SK-N-SH (cell line): ENCODE measurements around the gene ZNF804A. TPM values are rescaled to one million over a fixed set of nuclear protein-coding genes. Genes with fewer than 3 reads are reported as not detected.

Source experiments
- CTCF ChIA-PET: fragments of 300-600, 350-600 bp; formaldehyde crosslinking; extraction: SDS; loops from one replicate; lab custom pipeline; 2021; lab: Yijun Ruan, JAX
- POLR2A ChIA-PET: fragments of 350-600 bp; sonication (Branson Sonifier 250); formaldehyde crosslinking; extraction: SDS; loops from one replicate; lab custom pipeline; 2020; ENCODE audit warnings: antibody characterized with exemption, inconsistent platforms; lab: Yijun Ruan, JAX
- DNase-seq: peaks from one replicate; pipeline ENCODE4 v3.0.0; 2012
- H2AFZ ChIP-seq: fragments of 200-600 bp; sonication (generic); 2 replicates; pipeline ENCODE4 v1.8.1; 2016; ENCODE audit warnings: antibody characterized with exemption, mild to moderate bottlenecking, low read depth
- H3F3A ChIP-seq: fragments of 200-600 bp; sonication (generic); replicated peaks from 2 replicates; pipeline ENCODE3; 2016; ENCODE audit warnings: antibody characterized with exemption, mild to moderate bottlenecking; ENCODE audit not compliant: insufficient read depth
- H3K27ac ChIP-seq, 2 experiments: fragments of 200-500 bp in 1 of 2; fragments of 200-600 bp in 1 of 2; sonication (Bioruptor generic) in 1 of 2; sonication (generic), shearing (Covaris generic) in 1 of 2; 2 replicates each; pipeline versions ENCODE4 v1.5.1 to v1.6.1; 2014 to 2016; ENCODE audit warnings: low read depth in 2 of 2, inconsistent platforms in 1 of 2, low read length in 1 of 2, mild to moderate bottlenecking in 1 of 2, mixed read lengths in 1 of 2
- H3K27me3 ChIP-seq: fragments of 200-600 bp; sonication (generic), shearing (Covaris generic); 2 replicates; pipeline ENCODE4 v1.6.1; 2016; ENCODE audit warnings: mixed run types; ENCODE audit not compliant: insufficient read depth
- H3K36me3 ChIP-seq, 2 experiments: fragments of 200-500 bp in 1 of 2; fragments of 200-600 bp in 1 of 2; sonication (Bioruptor generic) in 1 of 2; sonication (generic) in 1 of 2; replicated peaks in 1 of 2; 2 replicates each; pipeline versions ENCODE3 to v1.5.1; 2014 to 2016; ENCODE audit warnings: low read length in 1 of 2, mild to moderate bottlenecking in 1 of 2; ENCODE audit not compliant: insufficient read depth in 2 of 2, control insufficient read depth in 1 of 2
- H3K4me1 ChIP-seq, 2 experiments: fragments of 200-500 bp in 1 of 2; fragments of 200-600 bp in 1 of 2; sonication (Bioruptor generic) in 1 of 2; sonication (generic), shearing (Covaris generic) in 1 of 2; 2 replicates each; pipeline versions ENCODE4 v1.5.1 to v1.6.1; 2014 to 2016; ENCODE audit warnings: low read depth in 1 of 2, low read length in 1 of 2, mixed run types in 1 of 2; ENCODE audit not compliant: insufficient read depth in 2 of 2, control insufficient read depth in 1 of 2
- H3K4me2 ChIP-seq: fragments of 200-600 bp; sonication (generic), shearing (Covaris generic); 2 replicates; pipeline ENCODE4 v1.6.1; 2017; ENCODE audit warnings: mixed run types
- H3K4me3 ChIP-seq, 2 experiments: fragments of 200-500 bp in 1 of 2; fragments of 200-600 bp in 1 of 2; sonication (Bioruptor generic) in 1 of 2; sonication (generic), shearing (Covaris generic) in 1 of 2; 2 replicates each; pipeline versions ENCODE4 v1.5.1 to v1.8.1; 2014 to 2016; ENCODE audit warnings: low read depth in 2 of 2, inconsistent platforms in 1 of 2, low read length in 1 of 2, mild to moderate bottlenecking in 1 of 2, mixed read lengths in 1 of 2, moderate library complexity in 1 of 2
- H3K79me2 ChIP-seq: fragments of 200-600 bp; sonication (generic); 2 replicates; pipeline ENCODE4 v1.8.1; 2017; ENCODE audit warnings: mild to moderate bottlenecking; ENCODE audit not compliant: insufficient read depth
- H3K9ac ChIP-seq: fragments of 200-600 bp; sonication (generic); 2 replicates; pipeline ENCODE4 v1.6.1; 2017; ENCODE audit warnings: mixed run types
- H3K9me2 ChIP-seq: fragments of 200-600 bp; sonication (generic); 2 replicates; pipeline ENCODE4 v1.6.1; 2017; ENCODE audit warnings: mixed run types
- H3K9me3 ChIP-seq: fragments of 200-600 bp; sonication (generic); 2 replicates; pipeline ENCODE4 v1.6.1; 2017; ENCODE audit warnings: mixed run types, mild to moderate bottlenecking, moderate library complexity
- H4K20me1 ChIP-seq: fragments of 200-600 bp; sonication (generic); 2 replicates; pipeline ENCODE4 v1.6.1; 2017; ENCODE audit warnings: mild to moderate bottlenecking, mixed run types; ENCODE audit not compliant: insufficient read depth
- CTCF ChIP-seq: fragments of 200-600 bp; sonication (generic); IDR thresholded peaks from 2 replicates; pipeline ENCODE4 v1.6.1; 2017; ENCODE audit warnings: antibody characterized with exemption, mild to moderate bottlenecking, moderate library complexity
- ELF1 ChIP-seq: IDR thresholded peaks from 2 replicates; pipeline ENCODE4 v1.4.0; 2012
- EP300 ChIP-seq, 2 experiments: IDR thresholded peaks; 2 replicates each; pipeline versions ENCODE4 v1.4.0 to v1.6.1; 2012; ENCODE audit warnings: borderline replicate concordance in 1 of 2, low read depth in 1 of 2, low read length in 1 of 2
- EZH2phosphoT487 ChIP-seq: fragments of 200-600 bp; sonication (generic); IDR thresholded peaks from 2 replicates; pipeline ENCODE4 v1.6.1; 2017; ENCODE audit warnings: low read depth, mixed run types, mild to moderate bottlenecking, antibody characterized with exemption, moderate library complexity, borderline replicate concordance
- FOXJ3 ChIP-seq: sonication (generic); formaldehyde crosslinking; IDR thresholded peaks from 2 replicates; pipeline ENCODE4 v1.5.1; 2020; ENCODE audit warnings: mild to moderate bottlenecking, missing genetic modification reagents
- FOXM1 ChIP-seq: IDR thresholded peaks from 2 replicates; pipeline ENCODE4 v1.4.0; 2012; ENCODE audit warnings: low read depth, mild to moderate bottlenecking
- JUND ChIP-seq: IDR thresholded peaks from 2 replicates; pipeline ENCODE4 v1.4.0; 2012
- MEF2A ChIP-seq: IDR thresholded peaks from 2 replicates; pipeline ENCODE4 v1.4.0; 2012; ENCODE audit warnings: low read depth, borderline replicate concordance
- MXI1 ChIP-seq: IDR thresholded peaks from 2 replicates; pipeline ENCODE4 v1.6.1; 2012; ENCODE audit warnings: mild to moderate bottlenecking, low read depth, low read length, improper control_type of control experiment
- NFIC ChIP-seq: IDR thresholded peaks from 2 replicates; pipeline ENCODE4 v1.4.0; 2012; ENCODE audit warnings: borderline replicate concordance
- NRF1 ChIP-seq: IDR thresholded peaks from 2 replicates; pipeline ENCODE4 v1.6.1; 2012; ENCODE audit warnings: low read depth, mild to moderate bottlenecking, low read length
- POLR2AphosphoS5 ChIP-seq: IDR thresholded peaks from 2 replicates; pipeline ENCODE4 v1.6.1; 2012; ENCODE audit warnings: low read depth, low read length
- RCOR1 ChIP-seq: fragments of 150-350 bp; IDR thresholded peaks from 2 replicates; pipeline ENCODE4 v1.6.1; 2017; ENCODE audit warnings: antibody characterized with exemption, low read length
- REST ChIP-seq: IDR thresholded peaks from 2 replicates; pipeline ENCODE4 v1.6.1; 2012; ENCODE audit warnings: mild to moderate bottlenecking, low read depth, low read length, moderate library complexity
- RXRA ChIP-seq: IDR thresholded peaks from 2 replicates; pipeline ENCODE4 v1.4.0; 2012; ENCODE audit warnings: low read depth, mild to moderate bottlenecking, borderline replicate concordance
- SIN3A ChIP-seq: IDR thresholded peaks from 2 replicates; pipeline ENCODE4 v1.6.1; 2012; ENCODE audit warnings: low read depth, mild to moderate bottlenecking, low read length, moderate library complexity, borderline replicate concordance
- TCF12 ChIP-seq: IDR thresholded peaks from 2 replicates; pipeline ENCODE4 v1.4.0; 2012
- TEAD4 ChIP-seq: IDR thresholded peaks from 2 replicates; pipeline ENCODE4 v1.4.0; 2012; ENCODE audit warnings: mild to moderate bottlenecking, borderline replicate concordance; ENCODE audit not compliant: insufficient read depth
- WGBS: methylation state at CpG from one replicate; pipeline ENCODE4 v1.1.6; 2017; ENCODE audit warnings: low lambda C conversion rate; 5-methylcytosine and 5-hydroxymethylcytosine counted together
- polyA plus RNA-seq, 3 experiments: library from polyadenylated mRNA; depleted of rRNA; stranded (reverse); fragments of >200 nt; gene quantifications; 2 replicates each; pipeline ENCODE4 v1.2.3, GENCODE V29; 2012
- TF ChIP-seq, protein P1 (sequence below): fragments of 150-350 bp; IDR thresholded peaks from 2 replicates; pipeline ENCODE4 v1.6.1; 2017; ENCODE audit warnings: antibody characterized with exemption, low read length, low read depth, borderline replicate concordance
- TF ChIP-seq, protein P2 (sequence below): IDR thresholded peaks from 2 replicates; pipeline ENCODE4; 2012
- TF ChIP-seq, protein P3 (sequence below): IDR thresholded peaks from 2 replicates; pipeline ENCODE4 v1.4.0; 2012; ENCODE audit warnings: low read depth, borderline replicate concordance

ZNF804A gene
- polyA plus RNA-seq, 1 of the 3 experiments (the other 2 are of a cell fraction) = 0.02 TPM

DNA sequence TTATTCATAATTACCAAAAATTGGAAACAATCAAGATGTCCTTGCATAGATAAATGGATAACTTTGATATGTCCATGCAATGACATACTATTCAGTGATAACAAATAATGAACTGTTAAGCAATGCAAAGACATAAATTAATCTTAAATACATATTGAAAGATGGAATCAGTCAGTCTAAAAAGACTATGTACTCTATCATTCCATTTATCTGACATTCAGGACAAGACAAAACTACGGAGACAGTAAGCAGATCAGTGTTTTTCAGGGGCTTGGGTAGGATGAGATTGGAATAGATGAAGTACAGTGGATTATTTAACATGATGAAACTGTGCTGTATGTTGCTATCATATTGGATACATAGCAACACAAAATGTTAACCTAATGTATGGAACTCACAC lies 21.3 kb upstream of the ZNF804A start (continued):
- TF ChIP-seq, protein P1, sequence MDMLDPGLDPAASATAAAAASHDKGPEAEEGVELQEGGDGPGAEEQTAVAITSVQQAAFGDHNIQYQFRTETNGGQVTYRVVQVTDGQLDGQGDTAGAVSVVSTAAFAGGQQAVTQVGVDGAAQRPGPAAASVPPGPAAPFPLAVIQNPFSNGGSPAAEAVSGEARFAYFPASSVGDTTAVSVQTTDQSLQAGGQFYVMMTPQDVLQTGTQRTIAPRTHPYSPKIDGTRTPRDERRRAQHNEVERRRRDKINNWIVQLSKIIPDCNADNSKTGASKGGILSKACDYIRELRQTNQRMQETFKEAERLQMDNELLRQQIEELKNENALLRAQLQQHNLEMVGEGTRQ = no peak
- TF ChIP-seq RXRA = no peak
- TF ChIP-seq, protein P2, sequence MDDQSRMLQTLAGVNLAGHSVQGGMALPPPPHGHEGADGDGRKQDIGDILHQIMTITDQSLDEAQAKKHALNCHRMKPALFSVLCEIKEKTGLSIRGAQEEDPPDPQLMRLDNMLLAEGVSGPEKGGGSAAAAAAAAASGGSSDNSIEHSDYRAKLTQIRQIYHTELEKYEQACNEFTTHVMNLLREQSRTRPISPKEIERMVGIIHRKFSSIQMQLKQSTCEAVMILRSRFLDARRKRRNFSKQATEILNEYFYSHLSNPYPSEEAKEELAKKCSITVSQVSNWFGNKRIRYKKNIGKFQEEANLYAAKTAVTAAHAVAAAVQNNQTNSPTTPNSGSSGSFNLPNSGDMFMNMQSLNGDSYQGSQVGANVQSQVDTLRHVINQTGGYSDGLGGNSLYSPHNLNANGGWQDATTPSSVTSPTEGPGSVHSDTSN = peak; percentile 17; the same call in 1 of the 2 replicates
- TF ChIP-seq MEF2A = no peak
- TF ChIP-seq, protein P3, sequence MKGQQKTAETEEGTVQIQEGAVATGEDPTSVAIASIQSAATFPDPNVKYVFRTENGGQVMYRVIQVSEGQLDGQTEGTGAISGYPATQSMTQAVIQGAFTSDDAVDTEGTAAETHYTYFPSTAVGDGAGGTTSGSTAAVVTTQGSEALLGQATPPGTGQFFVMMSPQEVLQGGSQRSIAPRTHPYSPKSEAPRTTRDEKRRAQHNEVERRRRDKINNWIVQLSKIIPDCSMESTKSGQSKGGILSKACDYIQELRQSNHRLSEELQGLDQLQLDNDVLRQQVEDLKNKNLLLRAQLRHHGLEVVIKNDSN = no peak
- TF ChIP-seq CTCF = no peak
- 0 out of 2 replicates have a peak, but pooled peaks have one; percentile 5 for TF ChIP-seq JUND
- peak; percentile 37; the same call in 1 of the 2 replicates for TF ChIP-seq TEAD4
- peak; percentile 75 for TF ChIP-seq FOXJ3 (CRISPR knock-in tag)
- TF ChIP-seq FOXM1 = no peak
- peak; percentile 36; the same call in 1 of the 2 replicates for TF ChIP-seq RCOR1
- peak in 1 of 2 experiments; percentile 87; a peak in 2 of 4 replicates for TF ChIP-seq EP300 (IDR thresholded peaks at IDR 0.05; ENCODE audit: borderline replicate concordance in 1 of 2, low read depth in 1 of 2, low read length in 1 of 2)

GRCh38 chr2:184577743-184578142 lies 20.6 kb upstream of the ZNF804A start:
- WGBS = 55% methylated on average over 4 of the region's 4 CpGs
- Histone ChIP-seq H3K79me2 (no peaks in the 10 kb centered on the region), H3K9me3 (no peaks in the 10 kb centered on the region), H3K9ac (no peak overlapping the region), H3K27ac (no peak overlapping the region), H3K36me3 (no peaks in the 10 kb centered on the region), H4K20me1 (no peaks in the 10 kb centered on the region)
- TF ChIP-seq, protein P2 = no peak
- TF ChIP-seq FOXJ3 (CRISPR knock-in tag) (no peak), MXI1 (no peak), ELF1 (no peak), REST (no peak), SIN3A (no peak), NFIC (no peak), TCF12 (no peak), NRF1 (no peak), POLR2AphosphoS5 (no peak), EZH2phosphoT487 (no peak)
- TF ChIP-seq, protein P1 = no peak
- TF ChIP-seq, all 33 proteins: peak for 0
- H3K9me2 ChIP-seq = no peaks in the 10 kb centered on the region
- H3F3A ChIP-seq = no peaks in the 10 kb centered on the region
- no peaks in the 10 kb centered on the region for H3K27me3 ChIP-seq
- ChIA-PET CTCF (no interaction called here), POLR2A (no interaction called here)
- H3K4me1 ChIP-seq = no peaks in the 10 kb centered on the region; a peak in 1 of 4 replicates
- no peak for DNase-seq
- no peak overlapping the region for H3K4me2 ChIP-seq
- H3K4me3 ChIP-seq = no peak overlapping the region
- H2AFZ ChIP-seq = no peak overlapping the region
